H9 (cell line): ENCODE measurements around the gene CALCA. TPM values are rescaled to one million over a fixed set of nuclear protein-coding genes. Genes with fewer than 3 reads are reported as not detected.

ENCODE experiments used
- DNase-seq: peaks from one replicate; pipeline ENCODE4 v3.0.0-alpha.2; 2017
- H2AFZ ChIP-seq: one replicate; pipeline ENCODE4 v1.6.1; 2013; ENCODE audit warnings: mild to moderate bottlenecking, low read length, control low read depth, moderate library complexity
- H2AK5ac ChIP-seq: 2 replicates; pipeline ENCODE4 v1.6.1; 2013; ENCODE audit warnings: low read length, control low read depth, mixed read lengths; ENCODE audit not compliant: insufficient read length
- H2BK120ac ChIP-seq: one replicate; pipeline ENCODE4 v1.6.1; 2013; ENCODE audit warnings: low read depth, mild to moderate bottlenecking, low read length, control low read depth, inconsistent platforms; ENCODE audit not compliant: poor library complexity, severe bottlenecking
- H2BK12ac ChIP-seq: 2 replicates; pipeline ENCODE4 v1.6.1; 2013; ENCODE audit warnings: low read length, control low read depth, mixed read lengths, low read depth; ENCODE audit not compliant: insufficient read length
- H2BK15ac ChIP-seq: 2 replicates; pipeline ENCODE4 v1.6.1; 2013; ENCODE audit warnings: low read depth, low read length, control low read depth
- H2BK20ac ChIP-seq: one replicate; pipeline ENCODE4 v1.6.1; 2013; ENCODE audit warnings: low read depth, mild to moderate bottlenecking, low read length, control low read depth, inconsistent platforms; ENCODE audit not compliant: poor library complexity, severe bottlenecking
- H2BK5ac ChIP-seq: 2 replicates; pipeline ENCODE4 v1.6.1; 2013; ENCODE audit warnings: low read length, control low read depth, mixed read lengths; ENCODE audit not compliant: insufficient read length
- H3K14ac ChIP-seq: 2 replicates; pipeline ENCODE4 v1.6.1; 2013; ENCODE audit warnings: low read length, control low read depth; ENCODE audit not compliant: insufficient read depth
- H3K18ac ChIP-seq: 2 replicates; pipeline ENCODE4 v1.6.1; 2013; ENCODE audit warnings: low read depth, mild to moderate bottlenecking, mixed read lengths, low read length, control low read depth; ENCODE audit not compliant: insufficient read length
- H3K23ac ChIP-seq: 2 replicates; pipeline ENCODE4 v1.6.1; 2013; ENCODE audit warnings: low read length, control low read depth, mixed read lengths, low read depth; ENCODE audit not compliant: insufficient read length
- H3K23me2 ChIP-seq: 2 replicates; pipeline ENCODE4 v1.6.1; 2013; ENCODE audit warnings: low read depth, mild to moderate bottlenecking, mixed read lengths, low read length, control low read depth; ENCODE audit not compliant: insufficient read length, poor library complexity, severe bottlenecking
- H3K27ac ChIP-seq: 2 replicates; pipeline ENCODE4 v1.5.1; 2013; ENCODE audit warnings: low read length, control low read depth, mixed read lengths, low read depth; ENCODE audit not compliant: insufficient read length
- H3K27me3 ChIP-seq: 2 replicates; pipeline ENCODE4 v1.6.1; 2013; ENCODE audit warnings: low read length, control low read depth, inconsistent platforms; ENCODE audit not compliant: insufficient read depth
- H3K4ac ChIP-seq: 2 replicates; pipeline ENCODE4 v1.6.1; 2013; ENCODE audit warnings: low read depth, mild to moderate bottlenecking, control low read depth, inconsistent platforms, low read length, moderate library complexity
- H3K4me1 ChIP-seq: 2 replicates; pipeline ENCODE4 v1.6.1; 2013; ENCODE audit warnings: low read length, control low read depth, inconsistent platforms; ENCODE audit not compliant: insufficient read depth
- H3K4me2 ChIP-seq: 2 replicates; pipeline ENCODE4 v1.6.1; 2013; ENCODE audit warnings: low read length, control low read depth, mixed read lengths; ENCODE audit not compliant: insufficient read length, insufficient read depth
- H3K56ac ChIP-seq: 2 replicates; pipeline ENCODE4 v1.6.1; 2013; ENCODE audit warnings: low read depth, mild to moderate bottlenecking, mixed read lengths, low read length, control low read depth; ENCODE audit not compliant: insufficient read length
- H3K79me1 ChIP-seq: 2 replicates; pipeline ENCODE4 v1.6.1; 2013; ENCODE audit warnings: low read depth, mild to moderate bottlenecking, moderate library complexity, low read length, control low read depth, inconsistent platforms; ENCODE audit not compliant: insufficient read depth, poor library complexity, severe bottlenecking
- H3K79me2 ChIP-seq: 2 replicates; pipeline ENCODE4 v1.6.1; 2013; ENCODE audit warnings: low read length, control low read depth, inconsistent platforms; ENCODE audit not compliant: insufficient read depth
- H3K9ac ChIP-seq: 2 replicates; pipeline ENCODE4 v1.6.1; 2013; ENCODE audit warnings: low read length, control low read depth, mixed read lengths; ENCODE audit not compliant: insufficient read length; ENCODE audit errors: extremely low read depth
- H3K9me3 ChIP-seq: one replicate; pipeline ENCODE4 v1.6.1; 2013; ENCODE audit warnings: low read depth, low read length, inconsistent platforms; ENCODE audit not compliant: control insufficient read depth
- H3T11ph ChIP-seq: one replicate; pipeline ENCODE4 v1.6.1; 2013; ENCODE audit warnings: mild to moderate bottlenecking, low read length, control low read depth, inconsistent platforms
- H4K20me1 ChIP-seq: one replicate; pipeline ENCODE4 v1.6.1; 2013; ENCODE audit not compliant: control insufficient read depth, insufficient read length, insufficient read depth
- H4K5ac ChIP-seq: 2 replicates; pipeline ENCODE4 v1.6.1; 2013; ENCODE audit warnings: low read depth, mild to moderate bottlenecking, mixed read lengths, low read length, control low read depth; ENCODE audit not compliant: insufficient read length
- H4K8ac ChIP-seq: replicated peaks from 2 replicates; pipeline ENCODE4 v1.6.1; 2013; ENCODE audit warnings: low read length, control low read depth, mixed read lengths, low read depth; ENCODE audit not compliant: insufficient read length
- H4K91ac ChIP-seq: 2 replicates; pipeline ENCODE4 v1.6.1; 2013; ENCODE audit warnings: low read depth, mild to moderate bottlenecking, moderate library complexity, mixed read lengths, low read length, control low read depth; ENCODE audit not compliant: insufficient read length
- H3K27ac Mint-ChIP-seq, 3 experiments: 2 replicates in 2 of 3; 3 replicates in 1 of 3; pipeline ENCODE4 v1.8.0; 2020 to 2021; ENCODE audit warnings: mixed read lengths in 3 of 3, mild to moderate bottlenecking in 1 of 3, moderate library complexity in 1 of 3
- H3K27me3 Mint-ChIP-seq: 2 replicates; pipeline ENCODE4 v1.8.0; 2021; ENCODE audit warnings: low read depth, mild to moderate bottlenecking, moderate library complexity, mixed read lengths
- H3K36me3 Mint-ChIP-seq, 3 experiments: 2 replicates in 2 of 3; 3 replicates in 1 of 3; pipeline ENCODE4 v1.8.0; 2020 to 2021; ENCODE audit warnings: low read depth in 3 of 3, mixed read lengths in 3 of 3; ENCODE audit not compliant: insufficient read depth in 1 of 3
- H3K4me1 Mint-ChIP-seq, 2 experiments: 2 replicates each; pipeline ENCODE4 v1.8.0; 2020; ENCODE audit warnings: mixed read lengths in 2 of 2
- H3K4me3 Mint-ChIP-seq, 2 experiments: 2 replicates in 1 of 2; 3 replicates in 1 of 2; pipeline ENCODE4 v1.8.0; 2020 to 2021; ENCODE audit warnings: mild to moderate bottlenecking in 2 of 2, mixed read lengths in 2 of 2, moderate library complexity in 1 of 2
- H3K9me3 Mint-ChIP-seq, 2 experiments: 2 replicates in 1 of 2; 3 replicates in 1 of 2; pipeline ENCODE4 v1.8.0; 2020; ENCODE audit warnings: mild to moderate bottlenecking in 2 of 2, mixed read lengths in 2 of 2, moderate library complexity in 1 of 2
- WGBS: extraction: QIAGEN DNeasy Blood & Tissue Kit; methylation state at CpG from one replicate; pipeline ENCODE4 v1.1.7; 2013; ENCODE audit warnings: missing lambda C conversion rate, low lambda C conversion rate, mixed read lengths; ENCODE audit not compliant: insufficient read length; ENCODE audit errors: extremely low coverage; 5-methylcytosine and 5-hydroxymethylcytosine counted together
- total RNA-seq: library from RNA; stranded (reverse); gene quantifications from 2 replicates; pipeline ENCODE4 v1.2.1, GENCODE V29; 2021
- TF ChIP-seq, protein P1 (sequence below): fragments of 200-600 bp; sonication (generic); conservative IDR thresholded peaks from 3 replicates; pipeline ENCODE4 v1.8.0; 2021; ENCODE audit warnings: antibody characterized with exemption, mild to moderate bottlenecking

CALCA gene
- total RNA-seq, 1 experiment from 2014 or later = not detected

DNA sequence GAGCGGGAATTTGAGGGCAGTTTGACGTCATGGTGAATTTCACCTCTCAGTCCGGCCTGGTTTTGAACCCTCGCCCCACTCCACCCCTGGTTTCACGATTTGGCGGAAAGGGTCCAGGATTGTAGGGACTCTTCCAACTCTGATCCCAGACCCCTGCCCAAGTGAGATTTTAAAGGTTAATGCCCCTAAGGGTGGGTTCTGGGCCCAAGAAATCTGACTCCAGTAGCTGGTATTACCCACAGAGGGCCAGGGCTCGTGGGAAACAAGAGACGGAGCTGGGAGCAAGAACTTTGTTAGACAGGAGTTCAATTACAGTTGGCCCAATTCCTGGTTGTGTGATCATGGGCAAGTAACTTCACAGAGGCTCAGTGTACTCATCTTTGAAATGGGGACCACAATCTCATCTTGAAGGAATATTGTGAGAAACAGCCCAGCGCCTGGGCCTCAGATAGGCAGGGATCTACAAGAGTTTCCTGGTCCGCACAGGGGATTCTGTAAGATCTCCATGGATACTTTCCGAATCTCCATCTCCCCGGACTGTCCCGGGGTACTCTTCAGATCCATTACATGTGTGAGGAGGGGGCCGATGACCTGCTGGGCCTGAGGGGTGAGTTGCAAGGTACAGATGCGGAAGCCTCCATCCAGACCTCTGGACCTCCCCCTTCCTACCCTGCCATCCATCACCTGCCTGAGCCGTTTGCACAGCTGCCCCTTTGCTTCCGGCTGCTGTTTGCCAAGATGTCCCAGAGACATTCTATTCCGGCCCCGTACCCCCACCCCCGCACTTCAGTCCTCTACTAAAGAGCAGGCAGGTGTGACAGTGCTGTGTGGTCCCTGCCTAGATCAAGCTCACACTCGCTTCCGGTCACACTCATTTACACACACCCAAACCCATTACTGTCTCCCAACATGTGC is 687 bp upstream of the CALCA start:
- Histone ChIP-seq H2AFZ (no peak overlapping the region), H3T11ph (no peak overlapping the region), H3K4ac (no peak overlapping the region), H3K18ac (no peak overlapping the region), H2BK15ac (no peak overlapping the region; the same call in 1 of the 2 replicates), H2BK20ac (no peak overlapping the region), H3K23me2 (peaks cover 24% of the 10 kb centered on the region), H4K8ac (no peak overlapping the region), H3K79me2 (no peaks in the 10 kb centered on the region), H3K9ac (no peak overlapping the region), H3K56ac (no peak overlapping the region), H3K79me1 (no peaks in the 10 kb centered on the region), H3K14ac (no peak overlapping the region), H3K4me1 (peaks cover 4% of the 10 kb centered on the region; the same call in 1 of the 2 replicates), H4K91ac (no peak overlapping the region), H2AK5ac (no peak overlapping the region), H3K4me2 (peak overlapping the region; percentile 77), H3K9me3 (no peaks in the 10 kb centered on the region), H4K5ac (no peak overlapping the region), H4K20me1 (no peaks in the 10 kb centered on the region), H3K23ac (no peak overlapping the region), H2BK5ac (no peak overlapping the region), H3K27me3 (peaks cover 54% of the 10 kb centered on the region), H3K27ac (no peak overlapping the region), H2BK120ac (no peak overlapping the region), H2BK12ac (no peak overlapping the region)
- Mint-ChIP-seq H3K27ac (no peak overlapping the region), H3K27me3 (peaks cover 99% of the 10 kb centered on the region), H3K36me3 (peaks cover 0 to 2% (median 0%) of the 10 kb centered on the region in 3 experiments; a peak in 1 of 7 replicates), H3K4me1 (peaks cover 36 to 37% of the 10 kb centered on the region in 2 experiments), H3K4me3 (peak overlapping the region; percentile 41 to 82), H3K9me3 (no peaks in the 10 kb centered on the region; a peak in 2 of 5 replicates)
- peak; percentile 33 for DNase-seq
- WGBS = no CpG with 5 or more reads among the region's 22 CpGs
- TF ChIP-seq, protein P1, sequence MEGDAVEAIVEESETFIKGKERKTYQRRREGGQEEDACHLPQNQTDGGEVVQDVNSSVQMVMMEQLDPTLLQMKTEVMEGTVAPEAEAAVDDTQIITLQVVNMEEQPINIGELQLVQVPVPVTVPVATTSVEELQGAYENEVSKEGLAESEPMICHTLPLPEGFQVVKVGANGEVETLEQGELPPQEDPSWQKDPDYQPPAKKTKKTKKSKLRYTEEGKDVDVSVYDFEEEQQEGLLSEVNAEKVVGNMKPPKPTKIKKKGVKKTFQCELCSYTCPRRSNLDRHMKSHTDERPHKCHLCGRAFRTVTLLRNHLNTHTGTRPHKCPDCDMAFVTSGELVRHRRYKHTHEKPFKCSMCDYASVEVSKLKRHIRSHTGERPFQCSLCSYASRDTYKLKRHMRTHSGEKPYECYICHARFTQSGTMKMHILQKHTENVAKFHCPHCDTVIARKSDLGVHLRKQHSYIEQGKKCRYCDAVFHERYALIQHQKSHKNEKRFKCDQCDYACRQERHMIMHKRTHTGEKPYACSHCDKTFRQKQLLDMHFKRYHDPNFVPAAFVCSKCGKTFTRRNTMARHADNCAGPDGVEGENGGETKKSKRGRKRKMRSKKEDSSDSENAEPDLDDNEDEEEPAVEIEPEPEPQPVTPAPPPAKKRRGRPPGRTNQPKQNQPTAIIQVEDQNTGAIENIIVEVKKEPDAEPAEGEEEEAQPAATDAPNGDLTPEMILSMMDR = no peak
